ENCODE data around the gene DCP2. TPM values are rescaled to one million over a fixed set of nuclear protein-coding genes. Genes with fewer than 3 reads are reported as not detected.

Gene DCP2
- total and polyA plus RNA-seq, 10 of the 15 experiments (the other 5 are each of a cell fraction or from before 2014, with no cell fraction given), result 23.4 to 81.6 (median 47.4) TPM

- no peak for TF ChIP-seq ZBTB11 (CRISPR knock-in tag; IDR thresholded peaks at IDR 0.05)
These were observed 59.7 kb downstream of the DCP2 start (continued) for GRCh38 chr5:113036321-113036720.

GRCh38 chr5:113036826-113037225 lies 60.2 kb downstream of the DCP2 start:
- Histone ChIP-seq H4K20me1 (ENCODE audit: control insufficient read depth, insufficient read depth) (no peaks in the 10 kb centered on the region), H3K4me2 (ENCODE audit: control insufficient read depth, insufficient read depth) (no peak overlapping the region), H3K9ac (ENCODE audit: control insufficient read depth, insufficient read depth, low read length) (no peak overlapping the region), H2AFZ (ENCODE audit: control insufficient read depth, low read depth, low read length) (no peak overlapping the region), H3K79me2 (ENCODE audit: control insufficient read depth, insufficient read depth, low read length) (no peaks in the 10 kb centered on the region), H3K4me1 (ENCODE audit: control insufficient read depth, insufficient read depth, low read length) (no peaks in the 10 kb centered on the region), H3K4me3 (no peak overlapping the region), H3K27ac (ENCODE audit: control insufficient read depth, insufficient read depth) (no peak overlapping the region), H3K9me3 (replicated peaks; ENCODE audit: control insufficient read depth, insufficient read depth, low read length) (no peaks in the 10 kb centered on the region), H3K27me3 (replicated peaks in 1 of 2; ENCODE audit: control insufficient read depth in 2 of 2, insufficient read depth in 2 of 2, low read length in 1 of 2) (0 out of 4 replicates have a peak, but pooled peaks cover 0 to 2% of the 10 kb centered on the region in 2 experiments), H3K36me3 (ENCODE audit: control insufficient read depth in 2 of 2, insufficient read depth in 2 of 2, low read length in 1 of 2) (no peaks in the 10 kb centered on the region)
- BruUV-seq (replicated peaks), result no TSS peak
- DNase-seq (ENCODE audit: low read depth, low spot score), result no peak
- CTCF ChIA-PET, result no interaction called here
- RAD21 ChIA-PET (ENCODE audit: unreplicated experiment), result no interaction called here
- no peak for ATAC-seq
- in situ Hi-C loops (cut with MboI), result no loop called here
- no peak for TF ChIP-seq SPI1 (IDR thresholded peaks at IDR 0.05; ENCODE audit: borderline replicate concordance, insufficient read depth, low read depth, low read length)
- no peak for TF ChIP-seq ATF3 (IDR thresholded peaks at IDR 0.05; ENCODE audit: borderline replicate concordance, extremely low read depth, low read depth, low read length)
- TF ChIP-seq IRF4 (IDR thresholded peaks at IDR 0.05; ENCODE audit: low read depth, low read length), result no peak
- TF ChIP-seq HDAC2 (IDR thresholded peaks at IDR 0.05), result no peak
- POLR2A ChIA-PET, result no interaction called here
- SMC1A ChIA-PET (ENCODE audit: uncharacterized antibody, unreplicated experiment), result no interaction called here
- 35% methylated on average over 1 of the region's 1 CpG for WGBS (ENCODE audit: insufficient coverage, insufficient replicate concordance, low lambda C conversion rate, missing lambda C conversion rate)
- intact Hi-C loops (cut with micrococcal nuclease; ENCODE audit: unreplicated experiment), result no loop called here
- no peak for FAIRE-seq
